ENCODE data around the gene YJU2. TPM values are rescaled to one million over a fixed set of nuclear protein-coding genes. Genes with fewer than 3 reads are reported as not detected.

Gene YJU2
- total RNA-seq, 1 experiment from 2014 or later, result 26.9 TPM

DNA sequence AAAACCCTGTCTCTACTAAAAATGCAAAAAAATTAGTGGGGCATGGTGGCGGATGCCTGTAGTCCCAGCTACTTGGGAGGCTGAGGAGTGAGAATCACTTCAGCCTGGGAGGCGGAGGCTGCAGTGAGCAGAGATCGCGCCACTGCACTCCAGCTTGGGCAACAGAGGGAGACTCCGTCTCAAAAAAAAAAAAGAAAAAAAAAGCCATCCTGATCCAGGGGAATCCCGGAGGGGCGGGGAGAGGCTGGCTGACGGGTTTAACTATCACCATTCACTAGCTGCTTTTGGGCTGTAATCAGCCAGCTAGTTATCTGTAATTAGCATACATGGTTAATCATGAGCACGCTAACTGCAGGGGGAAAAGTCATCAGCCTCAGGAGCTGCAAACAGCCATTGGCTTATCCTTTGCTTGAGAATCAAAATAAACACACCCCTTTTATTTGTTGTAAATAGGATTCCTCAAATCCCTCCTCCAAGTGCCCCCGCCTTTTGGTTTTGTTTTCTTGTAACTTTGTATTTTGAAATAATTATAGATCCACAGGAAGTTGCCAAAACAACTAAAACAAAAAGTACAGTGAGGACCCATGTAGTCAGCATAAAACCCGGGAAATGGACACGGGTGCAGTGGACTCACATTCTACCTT lies 67.1 kb downstream of the YJU2 start (continued):
- TF ChIP-seq, protein P1, sequence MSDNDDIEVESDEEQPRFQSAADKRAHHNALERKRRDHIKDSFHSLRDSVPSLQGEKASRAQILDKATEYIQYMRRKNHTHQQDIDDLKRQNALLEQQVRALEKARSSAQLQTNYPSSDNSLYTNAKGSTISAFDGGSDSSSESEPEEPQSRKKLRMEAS (IDR thresholded peaks at IDR 0.05), result no peak
- TF ChIP-seq POLR2A (IDR thresholded peaks at IDR 0.05; ENCODE audit: borderline replicate concordance, extremely low read depth, insufficient read depth, insufficient read length) (no peak), SRF (IDR thresholded peaks at IDR 0.05; ENCODE audit: low read depth) (no peak), EGR1 (IDR thresholded peaks at IDR 0.05; ENCODE audit: low read depth) (no peak), ZNF274 (IDR thresholded peaks at IDR 0.05; ENCODE audit: low read depth, low read length) (no peak)

DNA sequence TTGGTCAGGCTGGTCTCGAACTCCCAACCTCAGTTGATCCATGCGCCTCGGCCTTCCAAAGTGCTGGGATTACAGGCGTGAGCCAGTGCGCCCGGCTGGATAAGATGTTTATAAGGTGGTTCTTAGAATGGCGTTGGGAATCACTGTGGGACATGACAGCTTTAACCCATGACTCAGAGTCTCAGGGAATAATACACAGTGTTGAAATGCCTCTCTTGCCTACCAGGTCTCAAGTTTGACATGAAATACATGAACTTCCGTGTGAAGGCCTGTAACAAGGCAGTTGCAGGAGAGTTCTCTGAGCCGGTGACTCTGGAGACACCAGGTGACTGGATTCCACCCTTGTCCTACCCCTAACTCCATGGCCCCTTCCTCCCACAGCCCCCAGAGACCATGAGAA lies 70.1 kb downstream of the YJU2 start:
- no peak for DNase-seq (ENCODE audit: low read depth, low spot score)
- TF ChIP-seq EZH2 (IDR thresholded peaks at IDR 0.05), result no peak
- TF ChIP-seq, protein P2, sequence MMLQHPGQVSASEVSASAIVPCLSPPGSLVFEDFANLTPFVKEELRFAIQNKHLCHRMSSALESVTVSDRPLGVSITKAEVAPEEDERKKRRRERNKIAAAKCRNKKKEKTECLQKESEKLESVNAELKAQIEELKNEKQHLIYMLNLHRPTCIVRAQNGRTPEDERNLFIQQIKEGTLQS (IDR thresholded peaks at IDR 0.05), result no peak
- TF ChIP-seq YY1 (IDR thresholded peaks at IDR 0.05; ENCODE audit: extremely low read depth, insufficient replicate concordance, low read depth, low read length), result no peak
- no peak for TF ChIP-seq RAD21 (IDR thresholded peaks at IDR 0.05; ENCODE audit: low read depth)
- no peak for TF ChIP-seq SP1 (IDR thresholded peaks at IDR 0.05; ENCODE audit: low read depth)
- TF ChIP-seq, protein P3, sequence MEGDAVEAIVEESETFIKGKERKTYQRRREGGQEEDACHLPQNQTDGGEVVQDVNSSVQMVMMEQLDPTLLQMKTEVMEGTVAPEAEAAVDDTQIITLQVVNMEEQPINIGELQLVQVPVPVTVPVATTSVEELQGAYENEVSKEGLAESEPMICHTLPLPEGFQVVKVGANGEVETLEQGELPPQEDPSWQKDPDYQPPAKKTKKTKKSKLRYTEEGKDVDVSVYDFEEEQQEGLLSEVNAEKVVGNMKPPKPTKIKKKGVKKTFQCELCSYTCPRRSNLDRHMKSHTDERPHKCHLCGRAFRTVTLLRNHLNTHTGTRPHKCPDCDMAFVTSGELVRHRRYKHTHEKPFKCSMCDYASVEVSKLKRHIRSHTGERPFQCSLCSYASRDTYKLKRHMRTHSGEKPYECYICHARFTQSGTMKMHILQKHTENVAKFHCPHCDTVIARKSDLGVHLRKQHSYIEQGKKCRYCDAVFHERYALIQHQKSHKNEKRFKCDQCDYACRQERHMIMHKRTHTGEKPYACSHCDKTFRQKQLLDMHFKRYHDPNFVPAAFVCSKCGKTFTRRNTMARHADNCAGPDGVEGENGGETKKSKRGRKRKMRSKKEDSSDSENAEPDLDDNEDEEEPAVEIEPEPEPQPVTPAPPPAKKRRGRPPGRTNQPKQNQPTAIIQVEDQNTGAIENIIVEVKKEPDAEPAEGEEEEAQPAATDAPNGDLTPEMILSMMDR (IDR thresholded peaks at IDR 0.05 in 2 of 3, conservative IDR thresholded peaks at IDR 0.05 in 1 of 3; ENCODE audit: borderline replicate concordance in 1 of 3, insufficient read depth in 1 of 3, low read depth in 2 of 3, low read length in 2 of 3), result no peak
- no peak for TF ChIP-seq SRF (IDR thresholded peaks at IDR 0.05; ENCODE audit: low read depth)
- TF ChIP-seq EGR1 (IDR thresholded peaks at IDR 0.05; ENCODE audit: low read depth), result no peak
- TF ChIP-seq CBX3 (IDR thresholded peaks at IDR 0.05; ENCODE audit: low read depth), result no peak
- no peak for TF ChIP-seq TCF7L2 (IDR thresholded peaks at IDR 0.05; ENCODE audit: borderline replicate concordance, extremely low read depth, insufficient read depth, insufficient read length)
- TF ChIP-seq, protein P4, sequence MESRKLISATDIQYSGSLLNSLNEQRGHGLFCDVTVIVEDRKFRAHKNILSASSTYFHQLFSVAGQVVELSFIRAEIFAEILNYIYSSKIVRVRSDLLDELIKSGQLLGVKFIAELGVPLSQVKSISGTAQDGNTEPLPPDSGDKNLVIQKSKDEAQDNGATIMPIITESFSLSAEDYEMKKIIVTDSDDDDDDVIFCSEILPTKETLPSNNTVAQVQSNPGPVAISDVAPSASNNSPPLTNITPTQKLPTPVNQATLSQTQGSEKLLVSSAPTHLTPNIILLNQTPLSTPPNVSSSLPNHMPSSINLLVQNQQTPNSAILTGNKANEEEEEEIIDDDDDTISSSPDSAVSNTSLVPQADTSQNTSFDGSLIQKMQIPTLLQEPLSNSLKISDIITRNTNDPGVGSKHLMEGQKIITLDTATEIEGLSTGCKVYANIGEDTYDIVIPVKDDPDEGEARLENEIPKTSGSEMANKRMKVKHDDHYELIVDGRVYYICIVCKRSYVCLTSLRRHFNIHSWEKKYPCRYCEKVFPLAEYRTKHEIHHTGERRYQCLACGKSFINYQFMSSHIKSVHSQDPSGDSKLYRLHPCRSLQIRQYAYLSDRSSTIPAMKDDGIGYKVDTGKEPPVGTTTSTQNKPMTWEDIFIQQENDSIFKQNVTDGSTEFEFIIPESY (IDR thresholded peaks at IDR 0.05; ENCODE audit: extremely low read depth, insufficient replicate concordance, low read length), result no peak
- no peak for TF ChIP-seq SIN3A (IDR thresholded peaks at IDR 0.05; ENCODE audit: low read depth)
- TF ChIP-seq, protein P5, sequence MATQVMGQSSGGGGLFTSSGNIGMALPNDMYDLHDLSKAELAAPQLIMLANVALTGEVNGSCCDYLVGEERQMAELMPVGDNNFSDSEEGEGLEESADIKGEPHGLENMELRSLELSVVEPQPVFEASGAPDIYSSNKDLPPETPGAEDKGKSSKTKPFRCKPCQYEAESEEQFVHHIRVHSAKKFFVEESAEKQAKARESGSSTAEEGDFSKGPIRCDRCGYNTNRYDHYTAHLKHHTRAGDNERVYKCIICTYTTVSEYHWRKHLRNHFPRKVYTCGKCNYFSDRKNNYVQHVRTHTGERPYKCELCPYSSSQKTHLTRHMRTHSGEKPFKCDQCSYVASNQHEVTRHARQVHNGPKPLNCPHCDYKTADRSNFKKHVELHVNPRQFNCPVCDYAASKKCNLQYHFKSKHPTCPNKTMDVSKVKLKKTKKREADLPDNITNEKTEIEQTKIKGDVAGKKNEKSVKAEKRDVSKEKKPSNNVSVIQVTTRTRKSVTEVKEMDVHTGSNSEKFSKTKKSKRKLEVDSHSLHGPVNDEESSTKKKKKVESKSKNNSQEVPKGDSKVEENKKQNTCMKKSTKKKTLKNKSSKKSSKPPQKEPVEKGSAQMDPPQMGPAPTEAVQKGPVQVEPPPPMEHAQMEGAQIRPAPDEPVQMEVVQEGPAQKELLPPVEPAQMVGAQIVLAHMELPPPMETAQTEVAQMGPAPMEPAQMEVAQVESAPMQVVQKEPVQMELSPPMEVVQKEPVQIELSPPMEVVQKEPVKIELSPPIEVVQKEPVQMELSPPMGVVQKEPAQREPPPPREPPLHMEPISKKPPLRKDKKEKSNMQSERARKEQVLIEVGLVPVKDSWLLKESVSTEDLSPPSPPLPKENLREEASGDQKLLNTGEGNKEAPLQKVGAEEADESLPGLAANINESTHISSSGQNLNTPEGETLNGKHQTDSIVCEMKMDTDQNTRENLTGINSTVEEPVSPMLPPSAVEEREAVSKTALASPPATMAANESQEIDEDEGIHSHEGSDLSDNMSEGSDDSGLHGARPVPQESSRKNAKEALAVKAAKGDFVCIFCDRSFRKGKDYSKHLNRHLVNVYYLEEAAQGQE (IDR thresholded peaks at IDR 0.05; ENCODE audit: low read depth), result no peak
- TF ChIP-seq ELF1 (IDR thresholded peaks at IDR 0.05; ENCODE audit: borderline replicate concordance, low read depth), result no peak
- no peak for TF ChIP-seq POLR2A (IDR thresholded peaks at IDR 0.05; ENCODE audit: borderline replicate concordance, extremely low read depth, insufficient read depth, insufficient read length)
- TF ChIP-seq JUND (IDR thresholded peaks at IDR 0.05), result no peak

More for the DNA sequence above, 70.1 kb downstream of the YJU2 start:
- ChIA-PET RAD21 (ENCODE audit: low non-redundant PET in 1 of 2, low total read pairs in 2 of 2, uncharacterized antibody in 2 of 2, unreplicated experiment in 2 of 2) (no interaction called here), CTCF (no interaction called here), POLR2A (no interaction called here)
- no peak overlapping the region for H2AFZ ChIP-seq (ENCODE audit: low read depth, low read length, poor library complexity, severe bottlenecking)
- no peak overlapping the region for H3K4me3 ChIP-seq (replicated peaks in 1 of 2; ENCODE audit: low read depth in 1 of 2, low read length in 2 of 2)
- no peaks in the 10 kb centered on the region for H3K9me3 ChIP-seq (ENCODE audit: control insufficient read depth in 1 of 2, insufficient read depth in 1 of 2, low read depth in 1 of 2, low read length in 2 of 2)
- no peak overlapping the region for H3K4me2 ChIP-seq (ENCODE audit: low read length)
- H4K20me1 ChIP-seq (ENCODE audit: insufficient read depth), result no peaks in the 10 kb centered on the region
- BruUV-seq (replicated peaks), result no TSS peak
- H3K9me2 ChIP-seq (ENCODE audit: insufficient read depth), result no peaks in the 10 kb centered on the region
- no peaks in the 10 kb centered on the region for H3K4me1 ChIP-seq (ENCODE audit: control insufficient read depth in 1 of 2, insufficient read depth in 2 of 2, low read length in 2 of 2)
- H3K79me2 ChIP-seq (ENCODE audit: insufficient read depth, low read length), result no peaks in the 10 kb centered on the region
- no peak overlapping the region for H3K27ac ChIP-seq (ENCODE audit: low read depth, low read length)
- intact Hi-C loops (cut with micrococcal nuclease), result no loop called here
- H3K9ac ChIP-seq (ENCODE audit: low read length), result no peak overlapping the region
- no peaks in the 10 kb centered on the region for H3K27me3 ChIP-seq (ENCODE audit: insufficient read depth, low read length)
- ATAC-seq, result no peak
- H3K36me3 ChIP-seq (ENCODE audit: control insufficient read depth in 1 of 2, insufficient read depth in 2 of 2, low read length in 2 of 2), result no peaks in the 10 kb centered on the region
